Inflammatory macrophage treated with lipopolysaccharide for 1 hour (primary cell): ENCODE data around the gene NLGN1.
A peak's percentile ranks its signal among the peaks of the same experiment; 100 is the strongest.
"Not testable (repeated sequence)": the region's sequence is repeated elsewhere in the genome, so short reads cannot be mapped to it uniquely, and the experiment has no call there.

ENCODE experiments used
- DNase-seq, 2 donors: peaks; one replicate each; pipeline ENCODE4 v3.0.0-alpha.2; 2020 to 2022

NLGN1 gene

DNA sequence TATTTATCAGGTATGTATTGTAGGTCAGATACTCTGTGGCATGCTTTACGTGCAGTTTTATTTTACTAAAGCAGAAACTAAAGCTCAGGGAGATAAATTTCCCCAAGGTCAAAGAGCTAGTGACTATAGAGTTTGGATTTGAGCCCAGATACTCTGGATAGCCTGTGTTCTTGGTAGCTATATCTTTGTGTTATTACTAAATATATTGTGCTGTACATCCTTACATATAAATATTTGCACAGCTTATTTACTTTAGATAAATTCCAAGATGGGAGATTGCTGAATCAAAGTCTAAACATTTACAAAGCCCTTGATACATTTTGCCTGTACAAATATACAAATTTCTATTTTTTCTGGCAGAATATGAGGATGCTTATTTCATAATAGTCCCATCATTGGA, 800.7 kb downstream of the NLGN1 start:
- no peak for DNase-seq

- DNase-seq, result no peak
Measured at GRCh38 chr3:174199696-174200095, 802.2 kb downstream of the NLGN1 start.

DNA sequence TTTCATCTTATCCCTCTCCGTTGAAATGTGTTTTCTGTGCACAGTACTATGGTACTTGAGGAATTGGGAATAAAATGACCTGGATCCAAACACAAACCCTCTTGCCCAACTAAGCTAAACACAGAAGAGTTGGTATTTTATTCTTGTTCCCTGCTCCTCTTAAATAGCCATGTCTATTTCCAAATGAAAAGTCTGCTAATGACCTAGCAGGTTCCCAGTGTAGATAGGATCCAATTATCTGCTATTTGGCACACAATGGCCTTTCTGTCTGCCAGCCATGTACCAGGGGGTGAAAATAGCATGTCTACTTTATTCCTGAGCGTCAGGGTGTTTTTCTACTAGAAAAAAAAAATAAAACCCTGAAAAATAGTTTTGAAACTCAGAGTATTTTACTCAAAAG, 804.6 kb downstream of the NLGN1 start:
- DNase-seq, result no peak

DNA sequence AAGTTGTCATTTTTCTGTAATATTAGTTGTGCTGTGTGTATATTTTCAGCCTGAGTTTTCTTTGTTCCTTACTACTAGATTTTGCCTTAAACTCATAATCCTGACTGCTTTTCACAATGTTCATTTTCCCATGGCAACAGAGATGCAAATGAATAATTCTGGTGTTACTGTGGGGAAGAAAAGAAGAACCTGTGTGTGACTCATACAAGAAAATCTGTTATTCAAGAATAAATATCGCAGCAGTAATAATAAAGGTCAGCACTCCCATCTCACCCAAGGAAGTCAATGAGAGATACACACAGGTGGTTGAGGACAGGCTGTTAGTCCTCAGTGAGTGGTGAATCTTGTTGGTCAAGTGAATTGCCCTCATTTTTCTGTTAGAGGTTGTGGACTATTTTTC, 805.0 kb downstream of the NLGN1 start:
- DNase-seq, result peak in 1 of 2 donors; percentile 2

GRCh38 chr3:174204765-174205164, 807.2 kb downstream of the NLGN1 start:
- no peak for DNase-seq

GRCh38 chr3:174206607-174207192, 809.2 kb downstream of the NLGN1 start:
- DNase-seq, result no peak

DNA sequence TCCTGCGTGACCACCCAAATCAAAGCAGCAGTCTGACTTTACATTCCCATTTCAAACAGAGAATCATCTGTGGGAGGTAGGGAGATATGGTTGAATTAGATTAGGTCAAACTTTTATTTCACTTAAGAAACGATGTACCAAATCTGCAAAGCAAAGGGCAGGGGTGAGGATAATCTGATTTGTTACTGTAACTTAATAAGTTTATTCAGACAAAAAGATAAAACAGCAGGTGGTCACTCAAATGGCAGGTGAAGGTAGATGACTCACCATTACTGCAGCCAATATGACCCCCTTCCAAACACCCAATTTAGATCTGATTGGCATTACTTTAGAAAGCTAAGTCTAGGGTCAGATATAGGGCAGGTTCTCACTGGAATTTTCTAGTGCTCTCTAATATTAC, 810.6 kb downstream of the NLGN1 start:
- DNase-seq, result no peak

DNA sequence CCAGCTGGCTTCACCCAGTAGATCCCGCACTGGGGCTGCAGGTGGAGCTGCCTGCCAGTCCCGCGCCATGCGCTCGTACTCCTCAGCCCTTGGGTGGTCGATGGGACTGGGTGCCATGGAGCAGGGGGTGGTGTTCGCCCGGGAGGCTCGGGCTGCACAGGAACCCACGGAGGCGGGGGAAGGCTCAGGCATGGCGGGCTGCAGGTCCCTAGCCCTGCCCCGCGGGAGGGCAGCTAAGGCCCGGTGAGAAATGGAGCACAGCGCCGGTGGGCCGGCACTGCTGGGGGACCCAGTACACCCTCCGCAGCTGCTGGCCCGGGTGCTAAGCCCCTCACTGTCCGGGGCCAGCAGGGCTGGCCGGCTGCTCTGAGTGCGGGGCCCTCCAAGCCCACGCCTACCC, 814.4 kb downstream of the NLGN1 start:
- not testable (repeated sequence) for DNase-seq

DNA sequence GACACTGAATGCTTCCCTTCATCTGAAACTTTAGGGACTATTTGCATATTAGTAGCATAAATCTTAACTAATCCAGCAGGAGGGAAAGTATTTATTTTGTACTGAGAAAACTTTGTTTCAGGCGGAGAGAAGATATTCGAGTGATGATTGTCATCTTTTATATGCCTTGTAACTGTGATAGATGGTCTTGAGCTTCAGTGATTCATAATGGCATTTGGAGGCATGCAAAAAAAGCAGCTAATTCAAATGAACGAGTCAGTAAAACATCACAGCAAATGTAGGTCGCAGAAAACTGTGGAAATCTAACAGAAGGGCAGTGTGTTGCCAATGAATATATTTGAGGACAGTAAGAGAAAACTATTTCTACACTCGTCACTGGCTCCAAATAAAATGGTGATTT, 817.9 kb downstream of the NLGN1 start:
- no peak for DNase-seq

DNA sequence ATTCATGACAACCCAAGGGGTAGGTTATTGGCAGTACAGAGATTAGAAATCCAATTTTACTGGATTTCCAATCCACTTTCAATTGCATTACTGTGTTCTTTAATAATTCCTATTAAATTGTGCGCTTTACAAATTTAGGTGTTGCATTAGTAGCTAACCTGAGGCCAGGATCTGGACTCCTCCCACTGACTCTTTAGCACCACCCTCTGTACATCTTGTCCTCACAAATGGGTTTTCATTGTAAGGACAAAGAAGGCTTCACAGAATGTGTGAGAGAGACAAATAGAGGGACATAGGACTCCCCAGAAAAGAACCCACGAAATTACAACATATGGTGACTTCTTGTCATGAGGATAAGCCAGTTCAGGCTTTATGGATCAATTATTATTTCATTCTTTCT, 818.5 kb downstream of the NLGN1 start:
- DNase-seq, result no peak

DNA sequence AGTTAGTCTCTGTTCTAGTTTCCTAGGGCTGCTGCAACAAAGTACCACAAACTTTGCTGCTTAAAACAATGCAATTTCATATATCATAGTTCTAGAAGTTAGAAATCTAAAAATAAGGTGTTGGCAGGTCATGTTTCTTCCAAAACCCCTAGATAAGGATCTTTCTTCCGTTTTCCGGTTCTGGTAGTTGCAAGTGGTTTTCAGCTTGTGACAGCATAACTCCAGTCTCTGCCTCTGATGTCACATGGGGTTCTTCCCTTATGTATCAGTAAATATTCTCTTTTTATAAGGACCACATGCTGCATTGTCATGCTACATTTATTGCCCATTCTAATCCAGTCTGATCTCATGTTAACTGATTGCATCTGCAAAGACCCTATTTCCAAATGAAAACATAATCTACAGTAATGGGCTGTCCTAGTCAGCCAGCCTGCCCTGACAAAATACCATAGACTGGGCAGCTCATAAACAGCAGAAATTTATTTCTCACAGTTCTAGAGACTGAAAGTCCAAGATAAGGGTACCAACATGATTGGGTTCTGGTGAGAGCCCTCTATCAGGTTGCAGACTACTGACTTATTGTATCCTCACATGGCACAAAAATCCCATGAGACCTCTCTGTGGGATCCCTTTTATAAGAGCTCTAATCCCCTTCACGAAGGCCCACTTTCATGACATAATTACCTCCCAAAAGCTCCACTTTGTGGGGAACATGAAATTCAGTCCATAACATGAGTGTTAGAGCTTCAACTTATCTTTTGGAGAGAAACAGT, 819.6 kb downstream of the NLGN1 start:
- DNase-seq, result no peak

DNA sequence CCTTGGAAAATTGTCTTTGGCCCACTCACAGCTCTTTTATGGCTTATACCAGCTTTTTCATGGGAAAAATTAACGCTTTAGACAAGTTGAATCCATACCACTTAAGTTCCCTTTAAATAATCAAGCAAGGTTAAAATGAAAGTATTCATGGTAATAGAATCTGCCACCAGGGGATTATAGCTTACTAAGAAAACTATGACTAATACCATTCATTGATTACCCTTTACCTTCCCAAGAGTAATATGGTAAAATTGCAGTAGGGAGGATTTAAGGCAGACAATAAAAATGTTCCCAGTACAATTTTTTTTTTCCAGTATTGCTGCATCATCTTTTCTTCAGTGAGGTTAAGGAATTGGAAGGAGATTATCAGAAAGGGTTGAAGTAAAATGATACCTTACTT, 820.5 kb downstream of the NLGN1 start:
- no peak for DNase-seq

- DNase-seq, result no peak
Measured at GRCh38 chr3:174219738-174220137, 822.2 kb downstream of the NLGN1 start.

DNA sequence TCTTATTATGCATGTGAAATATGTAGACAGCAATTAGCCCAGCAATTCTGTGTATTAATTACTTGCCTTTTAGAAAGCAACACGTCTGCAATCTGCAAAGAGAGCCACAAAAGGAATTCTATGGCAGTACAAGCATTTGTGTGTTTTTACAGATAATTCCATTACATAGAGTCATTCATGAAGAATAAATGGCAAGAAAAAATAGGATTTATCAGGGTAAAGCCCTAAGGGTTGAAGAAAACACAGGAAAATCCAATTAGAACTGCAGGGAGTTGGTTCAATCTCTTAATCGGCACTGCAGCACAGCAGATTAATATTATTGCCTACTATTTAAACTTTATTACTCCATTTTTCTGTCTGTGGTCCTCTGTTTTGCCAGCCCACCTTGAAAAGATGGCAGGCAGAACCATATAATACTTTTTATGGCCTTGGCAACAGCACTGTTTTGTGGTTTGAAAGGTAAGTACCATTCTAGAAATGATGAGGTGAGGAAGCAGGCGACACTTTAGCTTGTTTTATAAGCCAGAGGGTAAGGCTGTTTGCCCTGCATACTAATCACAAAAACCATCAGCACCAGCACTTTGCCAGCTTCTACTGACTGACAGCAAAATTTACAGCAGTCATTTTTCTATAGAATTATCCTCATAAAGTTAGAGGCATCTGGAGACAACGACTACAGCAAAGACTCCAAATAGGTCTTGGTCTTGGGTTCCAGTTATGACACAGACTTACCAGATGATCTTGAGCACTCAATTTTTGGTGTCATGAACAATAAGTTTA, 823.4 kb downstream of the NLGN1 start:
- DNase-seq, result no peak

DNA sequence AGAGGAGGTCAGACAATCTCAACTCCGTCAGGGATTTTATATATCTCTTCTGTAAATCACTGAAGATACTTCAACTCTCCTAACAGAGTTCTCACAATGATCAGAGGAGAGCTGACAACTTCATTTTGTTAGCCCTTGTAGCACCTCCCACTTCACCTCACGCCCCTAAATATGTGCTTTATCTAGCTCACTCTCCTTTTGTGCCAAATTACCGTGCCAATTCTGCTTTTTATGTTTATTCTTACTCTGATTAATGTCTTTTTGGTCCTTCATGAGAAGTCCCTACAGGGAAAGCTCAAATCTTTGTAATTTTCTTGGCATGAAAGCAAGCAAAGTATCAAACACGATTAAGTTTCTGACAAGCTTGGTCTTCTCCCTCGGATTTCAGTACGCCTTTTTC, 825.5 kb downstream of the NLGN1 start:
- no peak for DNase-seq

DNA sequence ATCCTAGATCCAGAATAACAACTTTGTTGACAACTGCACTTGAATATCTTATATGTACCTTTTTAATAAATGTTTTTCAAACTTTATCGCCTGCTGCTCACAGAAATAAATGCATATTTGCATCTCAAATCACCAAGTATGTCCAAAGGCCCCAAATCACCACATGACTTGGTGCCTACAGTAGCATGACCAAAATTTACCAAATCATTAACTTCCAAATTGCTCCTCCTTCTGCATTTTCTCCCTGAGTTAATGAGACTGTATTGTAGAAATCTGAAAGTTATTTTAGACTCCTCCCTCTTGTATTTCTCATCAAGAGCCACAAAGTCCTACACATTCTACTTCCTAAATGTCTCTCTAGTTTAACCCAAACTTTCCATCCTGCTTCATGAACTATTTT, 826.1 kb downstream of the NLGN1 start:
- no peak for DNase-seq

DNA sequence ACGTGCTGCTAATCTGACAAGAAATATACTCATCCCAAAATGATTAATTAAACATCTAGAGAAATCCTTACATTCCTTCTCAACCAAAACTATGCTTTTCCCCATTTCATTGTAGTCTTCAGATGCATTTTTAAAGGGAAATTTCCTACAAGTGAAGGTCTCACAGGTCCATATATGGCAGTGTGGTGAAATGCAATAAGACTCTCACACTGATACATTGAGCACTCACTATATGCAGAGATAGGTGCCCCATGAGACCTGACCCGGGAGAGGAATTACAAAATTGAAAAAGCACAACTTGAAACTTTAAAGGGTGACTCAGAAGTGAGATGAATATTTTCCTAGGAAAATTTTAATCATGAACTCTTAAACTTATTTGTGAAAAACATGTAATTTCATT, 832.4 kb downstream of the NLGN1 start:
- no peak for DNase-seq

DNA sequence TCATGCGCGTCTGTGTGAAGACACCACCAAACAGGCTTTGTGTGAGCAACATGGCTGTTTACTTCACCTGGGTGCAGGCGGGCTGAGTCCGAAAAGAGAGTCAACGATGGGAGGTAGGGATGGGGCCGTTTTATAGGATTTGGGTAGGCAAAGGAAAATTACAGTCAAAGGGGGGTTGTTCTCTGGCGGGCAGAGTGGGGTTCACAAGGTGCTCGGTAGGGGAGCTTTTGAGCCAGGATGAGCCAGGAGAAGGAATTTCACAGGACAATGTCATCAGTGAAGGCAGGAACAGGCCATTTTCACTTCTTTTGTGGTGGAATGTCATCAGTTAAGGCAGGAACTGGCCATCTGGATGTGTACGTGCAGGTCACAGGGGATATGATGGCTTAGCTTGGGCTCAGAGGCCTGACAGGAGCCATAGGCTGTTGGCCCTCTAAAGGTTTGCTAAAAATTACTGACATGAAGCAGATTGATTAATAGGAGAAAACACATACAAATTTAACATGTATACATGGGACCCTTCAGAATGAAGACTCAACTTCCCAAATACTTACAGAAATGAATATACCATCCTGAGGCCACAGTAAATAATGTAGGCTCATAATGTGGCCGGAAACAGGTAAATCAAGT, 834.6 kb downstream of the NLGN1 start:
- not testable (repeated sequence) for DNase-seq

GRCh38 chr3:174232658-174233429, 835.3 kb downstream of the NLGN1 start:
- no peak for DNase-seq

DNA sequence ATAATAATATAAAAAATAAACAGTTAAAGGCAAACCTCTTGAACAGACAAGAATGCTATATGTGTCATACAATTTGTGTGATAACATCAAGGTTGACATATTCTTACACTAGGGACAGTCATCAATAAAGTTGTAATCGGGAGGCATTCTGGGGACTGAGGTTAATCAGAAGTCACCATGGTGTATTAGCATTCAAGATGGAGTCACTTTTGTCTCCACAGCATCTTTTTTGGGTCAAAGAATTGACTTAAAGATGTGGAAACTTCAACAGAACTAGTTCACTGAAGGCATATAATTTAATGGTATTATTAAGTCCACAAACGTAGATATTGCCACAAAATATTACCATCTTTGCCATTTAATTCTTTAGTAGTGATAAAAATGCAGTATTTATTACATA, 836.0 kb downstream of the NLGN1 start:
- no peak for DNase-seq

DNA sequence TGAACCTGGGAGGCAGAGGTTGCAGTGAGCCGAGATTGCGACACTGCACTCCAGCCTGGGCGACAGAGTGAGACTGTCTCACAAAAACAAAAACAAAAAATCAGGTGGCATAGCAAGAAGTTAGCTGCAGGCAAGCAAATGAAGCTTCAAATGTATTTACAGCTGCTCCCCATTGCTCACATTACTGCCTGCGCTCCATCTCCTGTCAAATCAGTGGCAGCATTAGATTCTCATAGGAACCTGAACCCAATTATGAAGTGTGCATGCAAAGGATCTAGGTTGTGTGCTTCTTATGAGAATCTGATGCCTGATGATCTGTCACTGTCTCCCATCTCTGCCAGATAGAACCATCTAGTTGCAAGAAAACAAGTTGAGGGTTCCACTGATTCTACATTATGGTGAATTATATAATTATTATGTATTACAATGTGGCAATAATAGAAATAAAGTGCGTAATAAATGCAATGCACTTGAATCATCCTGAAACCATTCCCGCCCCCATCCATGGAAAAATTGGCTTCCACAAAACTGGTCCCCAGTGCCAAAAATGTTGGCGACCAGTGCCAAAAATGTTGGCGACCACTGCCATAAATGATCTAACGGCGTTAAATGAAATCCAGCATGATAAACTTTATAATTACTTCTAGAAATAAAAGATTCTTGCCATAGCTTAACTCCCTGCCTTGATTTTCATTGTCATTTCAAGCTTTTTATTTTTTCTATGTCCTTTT, 844.9 kb downstream of the NLGN1 start:
- no peak for DNase-seq

GRCh38 chr3:174243171-174243570, 845.6 kb downstream of the NLGN1 start:
- no peak for DNase-seq
